Globus pallidus (tissue), 1 donor: ENCODE results near the gene GADD45G.

ENCODE experiments used
- DNase-seq: peaks from one replicate; pipeline ENCODE4 v3.0.0-alpha.2; 2015; ENCODE audit warnings: low spot score

Gene GADD45G

DNA sequence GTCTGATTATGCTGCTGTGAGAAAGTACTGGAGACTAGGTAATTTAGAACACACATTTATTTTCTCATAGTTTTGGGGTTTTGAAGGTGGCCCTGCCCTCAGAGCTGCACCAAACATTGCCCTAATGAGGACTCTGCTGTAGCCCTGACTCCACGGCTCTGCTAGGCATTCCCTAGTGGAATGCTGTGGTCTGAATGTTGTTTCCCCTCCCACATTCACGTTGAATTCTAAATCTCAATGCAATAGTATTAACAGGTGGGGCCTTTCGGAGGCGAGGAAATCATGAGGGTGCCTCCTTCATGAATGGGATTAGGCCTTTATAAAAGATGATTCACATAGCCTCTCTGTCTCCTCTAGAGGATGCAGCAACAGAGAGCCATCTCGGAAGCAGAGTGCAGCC, 25.7 kb downstream of the GADD45G start:
- no peak for DNase-seq

DNA sequence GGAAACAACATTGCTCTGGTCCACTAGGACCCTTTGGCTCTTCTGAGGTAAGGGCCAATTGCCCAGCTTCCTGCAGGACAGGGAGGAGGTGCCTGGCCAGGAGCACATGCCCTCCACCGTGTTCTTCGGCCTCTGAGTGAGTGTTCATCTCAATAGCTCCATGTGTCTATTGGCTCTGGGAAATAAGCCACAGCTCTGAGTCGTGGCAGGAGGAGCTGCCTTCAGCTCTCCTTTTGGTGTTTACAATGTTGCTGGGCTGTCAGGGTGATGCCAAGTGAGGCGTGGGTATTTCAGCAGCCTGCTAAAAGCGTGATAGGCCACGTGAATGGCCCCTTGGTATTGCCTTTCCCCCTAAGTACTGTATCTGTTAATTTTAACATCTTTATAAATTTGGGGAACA, 26.6 kb downstream of the GADD45G start:
- DNase-seq: peak; percentile 37

DNA sequence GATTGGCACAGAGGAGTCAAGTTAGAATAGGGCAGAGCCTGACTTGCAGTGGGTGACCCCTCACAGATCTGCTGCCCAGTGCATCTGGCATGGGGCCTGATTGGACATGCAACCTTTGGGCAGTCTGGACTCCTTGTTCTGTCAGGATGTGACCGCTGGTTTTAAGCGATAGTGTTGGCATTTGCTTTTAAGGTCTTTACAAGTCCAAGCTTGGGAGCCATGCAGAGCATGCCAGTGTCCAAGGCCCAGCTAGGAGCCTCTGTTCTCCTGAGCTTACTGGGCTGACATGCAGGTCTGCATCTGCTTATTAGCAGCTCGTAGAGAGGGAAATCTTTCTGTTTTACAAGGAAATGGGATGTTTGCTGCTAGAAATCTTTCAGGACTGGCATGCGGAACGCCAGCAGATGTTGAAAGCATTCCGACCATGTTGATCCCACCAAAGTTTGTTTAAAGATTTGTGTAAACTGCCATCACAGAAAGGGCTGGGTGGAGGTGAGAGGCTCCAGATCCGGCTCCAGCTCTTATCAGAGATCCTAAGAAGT, 27.5 kb downstream of the GADD45G start:
- no peak for DNase-seq

DNA sequence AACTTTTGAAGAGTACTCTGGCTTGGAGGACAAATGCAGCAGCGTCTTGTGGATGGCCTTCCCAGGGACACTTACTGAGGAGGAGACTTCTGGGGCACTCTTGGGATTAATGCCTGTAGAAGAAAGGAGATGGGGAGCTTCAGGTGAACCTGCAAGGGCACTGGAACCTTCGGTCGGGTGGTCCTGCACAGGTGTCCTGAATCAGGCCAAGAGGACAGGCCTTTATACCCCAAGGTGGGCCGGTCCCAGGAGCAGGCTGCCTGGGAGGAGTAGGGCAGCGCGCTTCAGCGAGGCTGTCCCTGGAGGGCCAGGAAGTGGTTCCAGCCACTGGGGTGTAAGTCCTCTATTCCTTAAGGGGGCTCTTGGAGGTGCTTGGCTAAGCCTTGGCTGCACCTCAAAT, 27.9 kb downstream of the GADD45G start:
- DNase-seq: no peak

DNA sequence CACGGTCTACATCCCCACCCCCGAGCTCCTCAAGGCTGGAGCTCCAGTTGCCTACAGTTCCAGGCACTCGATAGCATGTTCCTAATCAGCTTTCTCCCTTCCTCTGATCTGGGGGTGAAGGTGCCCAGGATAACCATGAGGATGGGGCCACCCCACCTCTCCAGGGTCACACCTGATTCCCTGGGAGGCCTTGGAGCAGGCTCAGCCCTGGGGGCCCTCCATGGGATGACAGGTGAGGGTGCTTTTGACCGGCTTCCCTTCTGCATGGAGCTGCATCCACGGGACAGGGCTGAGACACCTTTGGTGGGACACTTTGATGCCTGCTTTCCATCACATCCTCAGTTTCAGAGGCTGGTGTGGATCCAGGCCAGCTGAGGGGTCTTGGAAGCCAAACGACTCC, 28.6 kb downstream of the GADD45G start:
- DNase-seq: no peak

DNA sequence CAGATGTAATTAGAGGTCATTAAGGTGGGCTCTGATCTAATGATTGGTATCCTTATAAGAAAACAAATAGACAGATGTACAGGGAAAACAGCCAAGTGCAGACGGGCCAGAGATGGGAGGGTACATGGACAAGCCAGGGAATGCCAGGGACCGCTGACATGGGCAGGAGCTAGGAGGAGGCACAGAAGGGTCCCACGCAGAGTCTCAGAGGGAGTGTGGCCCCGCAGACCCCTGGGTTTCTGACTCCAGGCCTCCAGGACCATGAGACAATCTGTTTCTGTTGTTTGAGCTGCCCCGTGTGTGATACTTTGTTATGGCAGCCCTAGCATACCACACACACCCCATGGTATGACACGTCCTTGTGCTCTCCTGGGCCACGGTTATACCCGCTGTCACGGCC, 29.1 kb downstream of the GADD45G start:
- no peak for DNase-seq

DNA sequence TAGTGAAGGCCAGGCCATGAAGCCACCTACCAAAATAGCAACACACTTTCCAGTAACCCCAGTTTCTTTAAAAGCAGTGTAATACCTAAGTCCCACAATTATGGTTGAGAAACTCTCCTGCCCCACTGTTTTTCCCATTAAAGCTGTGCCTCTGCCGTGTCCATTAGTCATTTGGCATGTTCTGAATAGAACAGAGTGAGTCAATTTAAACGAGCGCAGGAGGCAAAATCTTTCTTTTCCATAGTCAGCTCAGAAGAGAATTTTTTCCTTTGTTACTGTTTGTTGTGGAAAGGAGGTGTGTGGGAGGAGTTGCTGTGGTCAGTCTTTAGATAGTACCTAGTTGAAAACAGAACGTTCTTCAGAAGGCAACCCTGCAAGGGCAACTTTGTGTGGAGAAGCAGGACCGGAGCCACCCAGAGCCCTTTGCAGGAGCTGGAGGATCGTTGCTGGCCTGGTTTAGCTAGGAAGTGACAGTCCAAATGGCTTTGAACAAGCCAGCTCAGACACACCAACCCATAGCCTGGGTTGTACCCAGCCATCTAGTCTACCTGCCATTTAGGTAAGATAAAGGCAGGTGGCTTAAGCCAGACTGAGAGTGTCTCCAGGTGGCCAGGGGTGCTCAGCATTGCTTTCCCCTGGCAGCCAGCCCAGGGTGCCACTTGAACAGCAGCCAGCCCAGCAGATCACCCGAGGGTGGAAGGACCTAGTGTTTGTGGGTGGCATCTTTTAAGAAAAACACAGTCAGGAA, 30.4 kb downstream of the GADD45G start:
- no peak for DNase-seq

DNA sequence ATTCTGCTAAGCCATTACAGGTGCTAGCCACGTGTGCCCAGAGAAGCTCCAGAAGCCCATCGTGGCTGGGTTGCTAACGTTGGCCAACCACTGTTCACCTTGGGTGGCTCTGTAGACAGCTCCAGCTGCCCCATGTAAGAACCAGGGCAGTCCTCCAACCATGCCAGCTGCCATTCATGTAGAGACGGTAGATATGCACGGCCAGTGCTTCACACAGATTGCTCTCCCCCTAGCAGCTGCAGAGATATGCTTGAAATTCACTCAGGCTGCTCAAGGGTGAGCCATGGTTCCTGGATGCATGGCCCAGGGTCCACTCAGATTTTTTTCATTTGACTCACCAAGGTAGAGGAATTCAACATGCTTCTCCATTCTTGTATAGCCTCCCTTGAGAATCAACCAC, 31.0 kb downstream of the GADD45G start:
- DNase-seq: no peak

DNA sequence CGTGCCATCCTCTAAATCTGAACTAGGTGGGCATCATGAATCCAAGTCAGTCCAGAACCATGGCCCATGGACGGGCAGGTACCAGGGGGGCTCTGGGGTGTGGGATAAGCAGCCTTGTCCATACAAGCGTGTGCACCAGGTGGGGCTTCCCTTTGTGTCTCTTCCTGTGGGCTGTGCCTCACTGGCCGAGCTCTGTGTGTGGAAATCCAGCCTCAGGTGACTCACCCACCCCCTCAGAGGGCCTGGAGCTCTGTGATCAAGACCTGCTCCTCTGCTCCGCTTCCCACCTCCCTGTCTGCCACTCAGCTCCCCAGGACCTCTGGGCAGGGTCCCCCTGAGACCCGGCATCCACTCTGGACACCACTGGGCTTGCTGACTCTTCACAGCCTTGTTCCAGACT, 33.0 kb downstream of the GADD45G start:
- DNase-seq: no peak

DNA sequence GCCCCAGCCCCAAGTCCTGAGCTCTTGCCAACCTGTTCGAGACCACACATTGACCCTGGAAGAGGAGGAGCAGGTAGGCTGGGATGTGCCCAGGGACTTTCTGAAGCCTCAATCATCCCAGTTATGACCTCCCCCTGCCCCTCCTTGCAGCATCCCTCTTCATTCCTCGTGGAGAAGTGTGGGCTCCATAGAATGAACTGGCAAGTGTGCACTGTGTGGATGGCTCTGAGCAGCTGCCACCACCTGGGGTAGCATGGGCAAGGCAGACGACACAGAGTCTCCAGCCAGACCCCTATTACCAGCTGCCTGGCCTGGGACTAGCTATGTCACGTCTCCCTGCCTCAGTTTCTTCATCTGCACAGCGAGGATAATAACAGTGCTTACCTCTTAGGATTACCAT, 33.5 kb downstream of the GADD45G start:
- no peak for DNase-seq

DNA sequence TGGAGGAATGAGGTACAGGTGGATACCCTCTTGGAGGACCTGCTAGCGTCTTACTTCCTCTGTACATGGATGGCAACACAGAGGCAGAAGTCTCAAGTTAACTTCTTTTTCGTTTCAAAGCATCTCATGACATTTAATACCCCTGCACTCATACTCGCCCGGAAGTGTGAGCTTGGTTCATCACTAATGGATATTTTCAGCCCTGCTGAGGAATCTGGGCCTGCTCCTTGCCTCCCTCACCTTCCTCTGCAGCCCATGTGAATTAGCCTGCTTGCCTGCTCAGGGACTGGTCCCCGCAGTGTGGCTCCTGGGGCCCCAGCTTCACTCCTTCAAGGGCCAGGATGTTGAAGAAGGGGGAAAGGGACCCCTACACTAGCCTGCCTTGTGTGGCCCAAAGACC, 34.1 kb downstream of the GADD45G start:
- DNase-seq: no peak

DNA sequence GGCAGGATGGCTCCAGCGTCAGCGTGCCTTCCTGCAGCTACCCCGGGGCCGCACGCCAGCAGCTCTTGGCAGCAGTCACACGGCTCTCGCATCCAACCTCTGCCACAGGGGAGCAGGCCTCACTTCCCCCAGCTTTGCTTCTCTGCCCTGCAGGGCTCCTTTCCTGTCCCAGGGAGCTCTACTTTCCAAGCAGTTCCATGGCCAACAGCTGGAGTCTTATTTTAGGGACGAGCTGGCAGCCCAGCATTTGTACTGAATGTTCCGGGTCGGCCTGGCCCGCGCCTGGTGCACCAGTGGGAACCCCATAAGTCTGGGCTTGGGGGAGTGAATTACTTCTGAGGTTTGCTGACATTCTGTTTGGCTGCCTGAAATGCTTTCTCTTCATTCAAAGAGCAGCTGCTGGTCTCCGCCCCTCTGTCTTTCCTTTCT, 34.6 kb downstream of the GADD45G start:
- DNase-seq: peak; percentile 60

DNA sequence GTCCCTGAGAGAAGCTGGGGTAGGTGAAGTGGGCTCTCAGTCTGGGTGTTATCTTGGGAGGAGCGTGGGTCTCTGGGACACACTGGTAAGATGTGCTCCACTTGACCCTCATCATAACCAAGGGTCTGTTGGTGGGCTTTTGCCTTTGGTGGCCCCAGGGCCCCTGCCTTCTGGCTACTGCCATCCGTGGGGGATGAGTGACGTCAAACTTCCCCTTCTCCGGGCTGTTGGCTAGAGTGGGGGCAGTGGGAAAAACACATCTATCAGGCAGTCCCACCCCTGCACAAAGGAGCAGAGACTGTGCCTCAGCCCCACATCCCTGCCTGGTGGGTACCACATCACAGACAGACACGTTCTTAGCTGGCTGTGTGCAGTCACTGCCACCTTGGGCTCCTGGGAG, 35.1 kb downstream of the GADD45G start:
- no peak for DNase-seq

DNA sequence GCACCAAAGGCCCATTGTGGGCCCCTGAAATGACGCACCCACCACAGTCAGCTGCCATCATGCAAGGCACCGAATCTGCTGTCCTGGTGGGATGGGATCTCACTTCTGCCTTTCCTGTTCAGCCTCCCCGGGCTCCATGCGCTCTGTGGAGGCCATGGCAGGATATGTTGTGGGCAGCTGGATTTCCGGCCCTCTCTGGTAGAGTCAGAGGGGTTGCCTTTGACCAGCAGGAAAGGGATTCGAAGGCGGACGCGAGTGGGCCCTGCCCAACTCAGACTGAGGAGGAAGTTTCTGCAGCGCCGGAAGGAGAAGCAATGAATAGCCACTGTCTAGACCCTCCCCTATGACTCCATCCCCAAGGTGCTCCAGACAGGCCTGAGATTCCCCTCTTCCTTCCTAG, 35.5 kb downstream of the GADD45G start:
- DNase-seq: no peak

DNA sequence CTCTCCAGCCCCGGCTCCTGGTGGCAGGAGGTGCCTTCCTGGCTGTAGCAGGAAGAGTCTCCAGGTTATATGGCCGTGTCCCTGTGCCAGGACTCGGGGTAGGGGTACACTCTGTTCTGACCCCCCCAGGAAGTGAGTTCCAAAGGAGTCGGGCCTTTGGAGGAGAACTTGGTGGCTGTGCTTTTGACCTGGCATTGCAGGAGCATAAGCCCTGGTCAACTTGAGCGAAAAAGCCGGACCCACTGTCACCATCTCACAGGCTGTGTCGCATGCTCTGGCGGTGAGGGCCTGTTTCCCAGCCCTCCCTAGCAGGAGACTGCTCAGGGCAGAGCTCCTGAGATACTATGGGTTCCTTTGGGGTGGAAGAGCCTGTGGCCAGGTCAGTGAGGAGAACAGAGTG, 36.0 kb downstream of the GADD45G start:
- DNase-seq: no peak

DNA sequence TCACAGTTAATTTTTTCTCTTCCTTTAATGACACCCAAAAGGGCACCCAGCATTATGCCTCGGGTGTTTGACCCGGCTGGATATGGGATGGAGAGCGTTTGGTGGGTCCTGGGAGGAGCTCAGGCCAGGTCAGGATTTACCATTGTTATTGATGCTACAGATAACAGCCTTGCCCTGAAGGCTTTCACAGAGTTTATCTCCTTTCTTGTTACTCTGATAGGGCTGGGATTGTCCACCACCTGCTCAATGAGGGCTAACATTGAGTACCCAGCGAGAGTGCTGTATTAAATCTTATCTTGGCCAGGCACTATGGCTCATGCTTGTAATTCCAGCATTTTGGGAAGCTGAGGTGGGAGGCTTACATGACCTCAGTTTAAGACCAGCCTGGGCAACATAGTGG, 37.2 kb downstream of the GADD45G start:
- no peak for DNase-seq

DNA sequence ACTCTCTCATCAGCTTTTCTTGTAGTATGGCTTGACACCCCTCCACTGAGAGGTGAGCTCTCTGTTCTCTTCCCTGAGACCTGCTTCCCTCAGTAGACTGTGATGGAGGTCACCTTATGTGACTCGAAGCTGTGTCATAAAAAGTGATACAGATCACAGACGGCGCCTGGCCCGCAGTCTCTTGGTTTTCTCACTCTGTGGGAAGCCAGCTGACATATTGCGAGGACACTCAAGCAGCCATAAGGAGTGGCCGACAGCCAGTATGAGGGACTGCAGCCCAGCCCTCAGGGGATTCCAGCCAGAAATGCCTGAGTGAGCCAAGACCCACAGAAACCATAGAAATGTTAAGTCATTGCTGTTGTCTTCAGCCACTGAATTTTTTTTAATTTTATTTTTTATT, 38.0 kb downstream of the GADD45G start:
- no peak for DNase-seq

DNA sequence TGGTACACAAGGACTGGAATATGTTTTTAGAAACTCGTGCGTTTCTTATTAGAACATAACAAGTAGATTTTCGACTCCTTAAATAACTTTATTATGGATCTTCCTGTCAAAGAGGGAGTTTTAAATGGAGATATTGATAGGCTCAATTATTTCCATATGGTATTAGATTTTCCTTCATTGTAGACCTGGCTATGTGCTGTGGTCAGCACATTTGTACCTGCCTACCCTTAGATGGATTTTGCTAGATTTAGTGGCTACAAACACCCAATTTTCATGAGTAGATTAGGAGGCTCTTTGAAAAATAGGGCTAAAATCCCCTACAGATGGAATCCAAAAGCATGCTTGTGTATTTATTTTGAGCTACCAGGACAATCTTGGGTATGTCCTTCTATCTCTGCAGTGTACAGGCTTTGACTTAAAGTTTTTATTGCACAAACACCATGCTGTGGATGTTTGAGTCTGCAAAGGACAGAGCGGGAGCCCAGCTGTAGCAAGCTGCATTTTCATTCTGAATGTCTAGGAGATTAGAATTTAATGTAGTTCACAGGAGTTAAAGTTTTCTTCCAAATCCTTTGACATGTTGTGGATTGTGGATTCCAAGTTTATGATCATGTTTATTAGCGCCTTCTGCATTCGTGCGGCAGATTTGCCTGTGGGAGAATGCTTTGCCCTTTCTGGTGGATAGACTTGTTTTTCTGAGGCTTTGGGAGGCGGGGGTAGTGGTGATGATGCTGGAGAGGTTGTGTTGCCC, 41.6 kb downstream of the GADD45G start:
- DNase-seq: no peak

DNA sequence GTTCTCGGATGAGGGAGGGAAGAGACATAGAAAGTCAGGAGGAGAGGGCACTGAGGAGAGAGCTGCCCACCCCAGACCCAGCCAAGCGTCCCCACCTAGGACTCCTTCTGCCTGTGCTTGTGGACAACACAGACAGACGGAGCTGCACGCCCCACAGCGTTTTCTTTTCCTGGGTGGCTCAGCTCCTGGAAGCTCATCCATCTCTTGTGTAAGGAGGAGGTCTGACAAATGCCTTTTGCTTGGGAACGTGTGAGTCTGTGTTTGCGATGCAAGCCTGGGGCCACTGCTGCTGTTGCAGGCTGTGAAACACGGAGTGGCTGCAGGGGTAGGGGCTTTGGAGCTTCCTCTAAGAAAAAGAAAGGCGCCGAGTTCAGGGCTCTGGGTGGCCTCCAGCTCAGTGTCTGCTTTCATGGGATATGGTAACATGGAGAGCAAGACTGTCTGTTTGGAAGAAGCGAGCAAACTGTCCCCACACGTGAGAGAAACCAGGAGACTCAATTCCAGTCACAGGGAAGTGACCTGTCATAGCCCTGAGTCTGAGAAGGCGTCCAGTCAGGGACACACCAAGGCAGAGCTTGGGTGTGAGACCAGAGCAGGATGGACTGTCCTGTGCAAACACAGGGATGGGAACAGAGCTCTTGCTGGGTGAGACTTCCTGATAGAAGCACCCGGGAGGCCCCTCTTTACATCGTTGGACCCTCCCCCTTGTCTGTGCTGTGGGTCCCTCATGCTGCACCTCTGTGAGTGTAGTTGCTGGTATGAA, 42.7 kb downstream of the GADD45G start:
- DNase-seq: no peak

DNA sequence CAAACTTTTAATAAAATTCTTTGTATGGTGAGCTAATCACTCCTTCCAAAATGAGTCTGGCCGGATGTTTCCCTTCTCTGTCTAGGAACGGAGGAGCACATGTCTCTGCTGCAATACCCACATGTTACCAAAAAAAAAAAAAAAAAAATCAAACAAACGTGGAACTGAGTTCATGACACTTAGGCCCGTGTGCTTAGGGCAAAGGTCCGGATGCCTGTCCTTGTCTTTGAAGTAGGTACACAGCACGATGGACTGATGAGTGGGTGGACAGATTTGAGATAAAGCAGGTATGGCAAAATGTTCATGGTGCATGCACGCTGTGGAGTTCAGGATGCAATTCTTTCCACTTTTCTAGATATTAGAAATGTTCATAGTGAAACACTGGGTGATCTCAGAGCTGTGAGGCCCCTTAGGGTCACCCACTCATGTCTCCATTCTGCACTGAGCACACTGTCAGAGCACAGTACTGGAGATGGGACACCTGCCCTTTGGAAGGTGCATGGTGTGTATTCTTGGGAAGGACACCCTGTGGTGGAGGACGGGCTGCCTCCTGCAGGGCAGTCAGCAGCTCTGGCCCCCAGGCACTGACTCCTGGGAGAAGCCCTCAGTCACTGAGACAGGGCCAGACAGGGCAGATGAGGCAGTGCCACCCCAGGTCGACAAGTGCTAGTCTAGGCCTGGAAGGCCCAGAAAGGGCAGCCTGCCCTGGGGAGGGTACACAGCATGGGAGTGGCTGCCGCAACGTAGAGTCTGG, 43.6 kb downstream of the GADD45G start:
- DNase-seq: no peak

DNA sequence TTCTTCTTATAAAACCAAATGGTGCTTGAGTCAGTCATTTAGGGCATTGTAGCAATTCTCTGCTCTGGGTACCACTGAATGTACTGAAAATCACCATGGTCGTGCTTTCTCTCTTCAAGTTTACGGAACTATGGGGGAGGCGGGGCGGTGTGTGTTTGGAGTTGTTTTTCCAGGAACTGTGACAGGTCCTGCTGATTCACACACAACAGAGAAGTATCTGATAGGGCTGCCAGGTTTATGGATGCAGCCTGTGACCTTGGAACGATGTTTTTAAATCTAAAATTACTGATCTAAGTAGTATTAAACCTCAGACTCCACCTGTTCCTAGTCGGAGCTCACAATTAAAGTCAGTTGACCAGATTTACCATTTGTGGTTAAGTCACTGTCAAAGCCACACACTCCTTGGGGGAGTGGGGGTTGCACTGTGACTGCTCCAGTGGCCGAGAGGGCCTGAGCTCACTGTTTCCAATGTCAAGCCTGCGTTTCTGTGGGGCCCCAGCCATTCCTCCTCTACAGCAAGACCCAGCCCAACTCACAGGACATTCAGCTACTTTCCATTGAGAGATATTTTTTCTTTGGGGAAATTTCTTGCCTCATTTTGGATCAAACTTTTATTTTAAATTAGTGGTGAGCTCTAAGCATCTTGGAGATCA, 44.4 kb downstream of the GADD45G start:
- DNase-seq: no peak
